BE2C (cell line): ENCODE results near the gene IRX4.
"Not testable (repeated sequence)": the region's sequence is repeated elsewhere in the genome, so short reads cannot be mapped to it uniquely, and the experiment has no call there.

Experiments used
- DNase-seq: peaks from one replicate; pipeline ENCODE4 v3.0.0-alpha.2; 2020
- H3K27me3 ChIP-seq: fragments of 250-450 bp; sonication (Bioruptor Pico); 2 replicates; pipeline ENCODE4 v1.5.1; 2020; ENCODE audit warnings: mild to moderate bottlenecking
- H3K36me3 ChIP-seq: fragments of 250-450 bp; sonication (Bioruptor Pico); 2 replicates; pipeline ENCODE4 v1.5.1; 2020; ENCODE audit warnings: mild to moderate bottlenecking
- H3K4me1 ChIP-seq: fragments of 250-450 bp; sonication (Bioruptor Pico); 2 replicates; pipeline ENCODE4 v1.5.1; 2020
- H3K4me3 ChIP-seq: 2 replicates; pipeline ENCODE4 v1.5.1; 2011; ENCODE audit warnings: low read depth, low read length
- H3K9me3 ChIP-seq: fragments of 250-450 bp; sonication (Bioruptor Pico); 2 replicates; pipeline ENCODE4 v1.5.1; 2020
- TF ChIP-seq, protein P1 (sequence below): IDR thresholded peaks from 2 replicates; pipeline ENCODE4 v1.5.1; 2012; ENCODE audit warnings: mild to moderate bottlenecking, low read depth, low read length

IRX4 gene

DNA sequence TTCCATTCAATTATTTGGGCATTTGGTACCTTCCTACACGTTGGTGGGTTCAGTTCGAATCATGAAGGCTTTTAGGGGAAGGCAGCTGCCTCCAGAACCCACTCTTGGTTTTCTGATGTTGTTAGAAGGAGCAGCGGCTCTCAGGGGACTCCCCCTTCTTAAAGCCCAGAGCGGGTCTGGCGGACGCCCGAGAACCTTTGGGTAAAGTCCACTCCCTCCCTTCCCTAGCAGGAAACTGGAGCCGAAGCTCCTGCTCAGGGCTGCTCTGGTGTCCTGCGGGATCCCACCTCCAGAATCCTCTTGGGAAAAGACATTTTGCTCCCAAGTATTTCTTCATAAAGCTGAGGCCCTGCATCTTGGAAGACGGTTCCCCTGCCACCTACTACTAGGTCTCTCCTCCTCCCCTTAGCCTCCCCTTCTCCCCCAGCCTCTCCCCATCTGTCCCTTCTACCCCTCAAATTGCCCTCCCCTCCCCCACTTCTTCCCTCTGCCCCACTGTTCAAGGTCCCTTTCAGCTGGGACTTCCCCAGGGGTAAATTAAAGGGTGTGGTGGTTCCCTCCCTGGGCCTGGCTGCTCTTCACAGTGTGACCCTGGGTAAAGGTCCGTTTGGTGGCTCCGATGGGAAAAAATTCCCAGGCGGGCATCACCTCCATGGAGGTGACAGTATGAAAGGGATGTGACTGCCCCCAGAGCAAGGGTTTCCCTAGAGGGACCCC lies 9.3 kb downstream of the IRX4 start:
- Histone ChIP-seq H3K9me3 (no peaks in the 10 kb centered on the region), H3K27me3 (peaks cover 81% of the 10 kb centered on the region), H3K4me3 (no peak overlapping the region), H3K36me3 (no peaks in the 10 kb centered on the region), H3K4me1 (no peaks in the 10 kb centered on the region)
- no peak for DNase-seq
- TF ChIP-seq, protein P1, sequence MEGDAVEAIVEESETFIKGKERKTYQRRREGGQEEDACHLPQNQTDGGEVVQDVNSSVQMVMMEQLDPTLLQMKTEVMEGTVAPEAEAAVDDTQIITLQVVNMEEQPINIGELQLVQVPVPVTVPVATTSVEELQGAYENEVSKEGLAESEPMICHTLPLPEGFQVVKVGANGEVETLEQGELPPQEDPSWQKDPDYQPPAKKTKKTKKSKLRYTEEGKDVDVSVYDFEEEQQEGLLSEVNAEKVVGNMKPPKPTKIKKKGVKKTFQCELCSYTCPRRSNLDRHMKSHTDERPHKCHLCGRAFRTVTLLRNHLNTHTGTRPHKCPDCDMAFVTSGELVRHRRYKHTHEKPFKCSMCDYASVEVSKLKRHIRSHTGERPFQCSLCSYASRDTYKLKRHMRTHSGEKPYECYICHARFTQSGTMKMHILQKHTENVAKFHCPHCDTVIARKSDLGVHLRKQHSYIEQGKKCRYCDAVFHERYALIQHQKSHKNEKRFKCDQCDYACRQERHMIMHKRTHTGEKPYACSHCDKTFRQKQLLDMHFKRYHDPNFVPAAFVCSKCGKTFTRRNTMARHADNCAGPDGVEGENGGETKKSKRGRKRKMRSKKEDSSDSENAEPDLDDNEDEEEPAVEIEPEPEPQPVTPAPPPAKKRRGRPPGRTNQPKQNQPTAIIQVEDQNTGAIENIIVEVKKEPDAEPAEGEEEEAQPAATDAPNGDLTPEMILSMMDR = no peak

- Histone ChIP-seq H3K36me3 (no peaks in the 10 kb centered on the region), H3K9me3 (no peaks in the 10 kb centered on the region), H3K4me3 (no peak overlapping the region), H3K27me3 (peaks cover 77% of the 10 kb centered on the region), H3K4me1 (no peaks in the 10 kb centered on the region)
- DNase-seq = no peak
- TF ChIP-seq, protein P1 = no peak
These were observed 11.3 kb downstream of the IRX4 start for GRCh38 chr5:1871441-1871840.

- DNase-seq, H3K9me3 ChIP-seq, H3K36me3 ChIP-seq, H3K4me1 ChIP-seq, H3K4me3 ChIP-seq: not testable (repeated sequence)
- peaks cover 77% of the 10 kb centered on the region for H3K27me3 ChIP-seq
These were observed 12.1 kb downstream of the IRX4 start for GRCh38 chr5:1870435-1871272.

- no peaks in the 10 kb centered on the region for H3K36me3 ChIP-seq
- peaks cover 77% of the 10 kb centered on the region for H3K27me3 ChIP-seq
- TF ChIP-seq, protein P1 = no peak
- H3K4me3 ChIP-seq = no peak overlapping the region
- DNase-seq = no peak
- no peaks in the 10 kb centered on the region for H3K4me1 ChIP-seq
- no peaks in the 10 kb centered on the region for H3K9me3 ChIP-seq
These were observed 13.7 kb downstream of the IRX4 start for GRCh38 chr5:1868886-1869475.

DNA sequence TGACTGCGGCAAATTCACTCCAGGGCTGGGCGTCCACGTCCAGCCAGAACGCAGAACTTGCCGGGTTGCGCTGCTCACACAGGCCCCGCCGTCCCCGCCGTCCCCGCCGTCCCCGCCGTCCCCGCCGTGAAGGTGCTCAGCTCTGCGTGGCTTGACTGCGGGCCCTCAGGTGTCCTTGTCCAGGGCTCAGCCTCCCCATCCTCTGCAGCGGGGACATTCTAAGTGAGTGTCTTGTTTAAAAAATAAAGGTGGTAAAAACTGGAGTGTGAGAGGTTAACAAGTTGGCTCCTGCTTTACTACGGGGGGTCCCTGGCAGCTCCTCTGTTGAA lies 14.9 kb downstream of the IRX4 start:
- Histone ChIP-seq H3K27me3 (peaks cover 79% of the 10 kb centered on the region), H3K36me3 (no peaks in the 10 kb centered on the region), H3K4me3 (no peak overlapping the region), H3K9me3 (no peaks in the 10 kb centered on the region), H3K4me1 (no peaks in the 10 kb centered on the region)
- DNase-seq = no peak
- TF ChIP-seq, protein P1 = no peak

GRCh38 chr5:1867114-1867814 lies 15.5 kb downstream of the IRX4 start:
- H3K27me3 ChIP-seq = peaks cover 78% of the 10 kb centered on the region

More at GRCh38 chr5:1867114-1867814, 15.5 kb downstream of the IRX4 start:
- Histone ChIP-seq H3K36me3 (no peaks in the 10 kb centered on the region), H3K4me1 (no peaks in the 10 kb centered on the region), H3K4me3 (no peak overlapping the region), H3K9me3 (no peaks in the 10 kb centered on the region)
- no peak for DNase-seq
- TF ChIP-seq, protein P1 = no peak
